Esophagus squamous epithelium (tissue), 4 donors: ENCODE data around the gene HINT2.

ENCODE experiments used
- POLR2A ChIP-seq, 4 donors: fragments of 450-650 bp; IDR thresholded peaks; one replicate each; pipeline ENCODE4 v1.6.1; 2017; ENCODE audit warnings: antibody characterized with exemption in 4 of 4, mild to moderate bottlenecking in 4 of 4, moderate library complexity in 3 of 4
- TF ChIP-seq, protein P1 (sequence below), 6 experiments: fragments of 450-650 bp in 4 of 6; fragments of 200-600 bp in 2 of 6; sonication (generic) in 2 of 6; IDR thresholded peaks; one replicate each; pipeline ENCODE4 v1.5.1; 2016 to 2019; ENCODE audit warnings: antibody characterized with exemption in 6 of 6, mild to moderate bottlenecking in 4 of 6, moderate library complexity in 4 of 6

DNA sequence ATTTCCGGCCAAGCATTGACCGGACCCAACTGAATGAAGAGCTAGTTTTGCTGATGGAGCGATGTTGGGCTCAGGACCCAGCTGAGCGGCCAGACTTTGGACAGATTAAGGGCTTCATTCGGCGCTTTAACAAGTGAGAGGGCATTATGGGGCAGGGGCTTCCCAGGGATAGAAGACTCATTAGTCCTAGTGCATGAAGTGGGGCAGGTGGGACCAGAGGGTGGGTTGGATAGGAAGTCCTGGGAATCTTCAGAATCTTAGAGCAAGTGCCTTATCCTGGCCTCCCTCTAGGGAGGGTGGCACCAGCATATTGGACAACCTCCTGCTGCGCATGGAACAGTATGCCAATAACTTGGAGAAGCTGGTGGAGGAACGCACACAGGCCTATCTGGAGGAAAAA, 8.7 kb downstream of the HINT2 start:
- TF ChIP-seq, protein P1, sequence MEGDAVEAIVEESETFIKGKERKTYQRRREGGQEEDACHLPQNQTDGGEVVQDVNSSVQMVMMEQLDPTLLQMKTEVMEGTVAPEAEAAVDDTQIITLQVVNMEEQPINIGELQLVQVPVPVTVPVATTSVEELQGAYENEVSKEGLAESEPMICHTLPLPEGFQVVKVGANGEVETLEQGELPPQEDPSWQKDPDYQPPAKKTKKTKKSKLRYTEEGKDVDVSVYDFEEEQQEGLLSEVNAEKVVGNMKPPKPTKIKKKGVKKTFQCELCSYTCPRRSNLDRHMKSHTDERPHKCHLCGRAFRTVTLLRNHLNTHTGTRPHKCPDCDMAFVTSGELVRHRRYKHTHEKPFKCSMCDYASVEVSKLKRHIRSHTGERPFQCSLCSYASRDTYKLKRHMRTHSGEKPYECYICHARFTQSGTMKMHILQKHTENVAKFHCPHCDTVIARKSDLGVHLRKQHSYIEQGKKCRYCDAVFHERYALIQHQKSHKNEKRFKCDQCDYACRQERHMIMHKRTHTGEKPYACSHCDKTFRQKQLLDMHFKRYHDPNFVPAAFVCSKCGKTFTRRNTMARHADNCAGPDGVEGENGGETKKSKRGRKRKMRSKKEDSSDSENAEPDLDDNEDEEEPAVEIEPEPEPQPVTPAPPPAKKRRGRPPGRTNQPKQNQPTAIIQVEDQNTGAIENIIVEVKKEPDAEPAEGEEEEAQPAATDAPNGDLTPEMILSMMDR (IDR thresholded peaks at IDR 0.05) = no peak
- no peak for TF ChIP-seq POLR2A (IDR thresholded peaks at IDR 0.05)
